ENCODE data around the gene GABRB3. TPM values are rescaled to one million over a fixed set of nuclear protein-coding genes. Genes with fewer than 3 reads are reported as not detected.

Gene GABRB3
- 8.8 and 11.1 TPM in 2 replicates for total RNA-seq (ENCODE audit: low replicate concordance)

DNA sequence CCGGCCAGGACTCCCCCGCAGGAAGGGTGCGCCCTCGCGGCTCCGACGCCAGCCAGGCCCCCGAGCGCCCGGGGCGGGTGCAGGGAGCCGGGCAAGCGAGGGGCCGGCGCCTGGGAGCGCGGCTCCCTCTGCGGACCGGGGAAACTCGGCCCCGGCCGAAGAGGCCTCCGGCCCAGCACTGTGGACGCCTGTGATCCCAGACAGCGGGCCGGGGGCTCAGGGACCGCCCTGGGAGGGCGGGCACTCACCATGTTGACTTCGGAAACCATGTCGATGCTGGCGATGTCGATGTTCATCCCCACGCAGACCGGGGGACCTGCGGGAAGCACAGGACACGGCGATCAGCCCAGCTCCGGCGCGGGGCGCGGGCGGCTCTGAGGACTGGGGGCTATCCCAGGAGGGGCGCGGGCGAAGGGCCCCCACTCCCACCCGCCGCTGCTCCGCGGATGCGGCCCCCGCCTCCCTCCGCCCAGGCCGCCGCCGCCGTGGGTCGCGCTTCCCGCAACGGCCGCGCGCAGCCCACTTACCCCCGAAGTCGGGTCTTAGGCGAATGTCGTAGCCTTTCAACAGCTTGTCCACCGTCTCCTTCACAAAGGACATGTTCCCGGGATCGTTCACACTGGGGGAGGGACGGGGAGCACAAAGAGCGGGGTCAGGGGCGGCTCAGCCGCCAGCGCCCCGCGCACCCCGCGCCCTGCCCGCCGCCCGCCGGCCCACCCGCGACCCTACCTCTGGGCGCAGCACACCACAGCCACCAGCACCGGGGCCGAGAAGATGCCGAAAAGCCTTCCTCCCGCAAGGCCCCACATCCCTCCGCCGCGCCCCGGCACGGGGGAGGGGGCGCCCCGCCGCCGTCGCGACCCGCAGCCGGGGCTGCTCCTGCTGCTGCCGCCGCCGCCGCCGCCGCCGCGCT lies at the start of gene GABRB3:
Gene GABRB3 (minus strand): TSS at position 913 of the 913 bp plus-strand sequence.
- Mint-ChIP-seq H3K27me3 (ENCODE audit: insufficient read depth, low read depth) (peaks cover 9% of the 10 kb centered on the region), H3K4me3 (peak within 1 kb of the TSS; percentile 92), H3K4me1 (peaks cover 23% of the 10 kb centered on the region), H3K9me3 (no peaks in the 10 kb centered on the region), H3K36me3 (no peaks in the 10 kb centered on the region), H3K27ac (no peak within 1 kb of the TSS)
- H3K4me1 ChIP-seq: peaks cover 35% of the 10 kb centered on the region
- H3K36me3 ChIP-seq: no peaks in the 10 kb centered on the region
- peaks cover 17% of the 10 kb centered on the region for H3K79me2 ChIP-seq (ENCODE audit: low read depth)
- H2AFZ ChIP-seq (replicated peaks): peak within 1 kb of the TSS; percentile 79
- H3K27ac ChIP-seq: no peak within 1 kb of the TSS
- no peak for TF ChIP-seq EZH2 (IDR thresholded peaks at IDR 0.05)
- no peak for TF ChIP-seq EZH2phosphoT487 (IDR thresholded peaks at IDR 0.05)
- TF ChIP-seq, protein P1, sequence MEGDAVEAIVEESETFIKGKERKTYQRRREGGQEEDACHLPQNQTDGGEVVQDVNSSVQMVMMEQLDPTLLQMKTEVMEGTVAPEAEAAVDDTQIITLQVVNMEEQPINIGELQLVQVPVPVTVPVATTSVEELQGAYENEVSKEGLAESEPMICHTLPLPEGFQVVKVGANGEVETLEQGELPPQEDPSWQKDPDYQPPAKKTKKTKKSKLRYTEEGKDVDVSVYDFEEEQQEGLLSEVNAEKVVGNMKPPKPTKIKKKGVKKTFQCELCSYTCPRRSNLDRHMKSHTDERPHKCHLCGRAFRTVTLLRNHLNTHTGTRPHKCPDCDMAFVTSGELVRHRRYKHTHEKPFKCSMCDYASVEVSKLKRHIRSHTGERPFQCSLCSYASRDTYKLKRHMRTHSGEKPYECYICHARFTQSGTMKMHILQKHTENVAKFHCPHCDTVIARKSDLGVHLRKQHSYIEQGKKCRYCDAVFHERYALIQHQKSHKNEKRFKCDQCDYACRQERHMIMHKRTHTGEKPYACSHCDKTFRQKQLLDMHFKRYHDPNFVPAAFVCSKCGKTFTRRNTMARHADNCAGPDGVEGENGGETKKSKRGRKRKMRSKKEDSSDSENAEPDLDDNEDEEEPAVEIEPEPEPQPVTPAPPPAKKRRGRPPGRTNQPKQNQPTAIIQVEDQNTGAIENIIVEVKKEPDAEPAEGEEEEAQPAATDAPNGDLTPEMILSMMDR (IDR thresholded peaks at IDR 0.05): no peak
- H3K9me3 ChIP-seq (ENCODE audit: low read depth): no peaks in the 10 kb centered on the region
- peaks cover 11% of the 10 kb centered on the region for H3K27me3 ChIP-seq
- peak within 1 kb of the TSS; percentile 79 for H3K4me3 ChIP-seq
- no peak within 1 kb of the TSS for H3K9ac ChIP-seq
- H3K4me2 ChIP-seq: peak within 1 kb of the TSS; percentile 89
- peaks cover 6% of the 10 kb centered on the region for H4K20me1 ChIP-seq (ENCODE audit: low read depth)
- peaks cover 35% of the 10 kb centered on the region for H3F3A ChIP-seq (ENCODE audit: low read depth)
- peak; percentile 34 for DNase-seq (ENCODE audit: low spot score)

DNA sequence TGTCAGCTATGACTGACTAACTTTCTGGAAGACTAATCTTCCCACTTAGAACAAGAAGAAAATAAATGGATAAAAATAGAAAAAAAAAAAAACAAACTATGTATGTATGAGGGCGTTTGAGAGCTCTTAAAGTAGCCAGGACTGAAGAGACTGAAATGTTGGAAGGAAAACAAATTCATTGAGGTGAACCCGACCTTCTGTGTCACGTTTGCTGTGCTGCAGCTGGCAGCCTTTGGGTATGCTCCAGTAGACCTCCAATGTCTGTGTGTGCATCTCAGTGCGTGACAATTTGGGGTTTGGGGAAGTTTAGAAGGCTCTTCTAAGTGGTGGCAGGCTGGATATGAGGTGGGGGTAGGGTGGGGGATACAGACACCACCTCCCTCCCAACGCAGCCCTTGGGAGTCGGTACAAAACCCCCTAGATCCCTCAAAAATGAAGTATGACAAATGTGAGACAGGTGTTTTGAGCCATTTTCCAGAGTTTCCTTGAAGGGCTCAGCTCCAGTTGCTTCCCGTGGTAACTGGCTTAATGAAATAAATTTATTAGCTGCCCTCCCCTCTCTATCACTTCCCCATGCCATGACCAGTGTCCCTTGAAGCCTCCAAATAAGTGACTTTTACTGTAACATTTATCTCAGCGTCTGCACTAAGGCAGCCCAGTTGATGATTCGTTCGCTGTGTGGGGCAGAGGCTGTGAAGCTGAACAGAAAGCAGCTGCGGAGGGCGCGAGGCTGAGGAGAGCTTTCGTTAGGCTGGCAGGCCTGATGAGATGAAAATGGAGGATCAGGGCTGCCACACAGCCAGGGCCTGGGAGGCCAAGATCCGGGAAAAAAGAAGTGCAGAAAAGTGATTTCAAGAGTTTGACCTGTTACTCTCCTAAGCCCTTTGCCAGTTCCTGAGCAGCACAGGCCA lies 34.9 kb upstream of the GABRB3 start:
- no peak for DNase-seq (ENCODE audit: low spot score)
- Histone ChIP-seq H2AFZ (replicated peaks) (peak overlapping the region; percentile 79), H3K9ac (no peak overlapping the region), H3F3A (ENCODE audit: low read depth) (no peaks in the 10 kb centered on the region), H3K9me3 (ENCODE audit: low read depth) (peaks cover 4% of the 10 kb centered on the region), H3K27me3 (no peaks in the 10 kb centered on the region), H4K20me1 (ENCODE audit: low read depth) (no peaks in the 10 kb centered on the region), H3K79me2 (ENCODE audit: low read depth) (no peaks in the 10 kb centered on the region), H3K4me2 (no peak overlapping the region), H3K4me3 (no peak overlapping the region), H3K4me1 (peaks cover 3% of the 10 kb centered on the region), H3K27ac (no peak overlapping the region), H3K36me3 (no peaks in the 10 kb centered on the region)
- no peak overlapping the region for H3K4me3 Mint-ChIP-seq
- H3K27me3 Mint-ChIP-seq (ENCODE audit: insufficient read depth, low read depth): peaks cover 4% of the 10 kb centered on the region
- TF ChIP-seq EZH2phosphoT487 (IDR thresholded peaks at IDR 0.05) (no peak), EZH2 (IDR thresholded peaks at IDR 0.05) (no peak)
- TF ChIP-seq, protein P1 (IDR thresholded peaks at IDR 0.05): no peak
- no peaks in the 10 kb centered on the region for H3K36me3 Mint-ChIP-seq
- no peak overlapping the region for H3K27ac Mint-ChIP-seq
- peaks cover 6% of the 10 kb centered on the region for H3K4me1 Mint-ChIP-seq
- H3K9me3 Mint-ChIP-seq: peaks cover 10% of the 10 kb centered on the region

DNA sequence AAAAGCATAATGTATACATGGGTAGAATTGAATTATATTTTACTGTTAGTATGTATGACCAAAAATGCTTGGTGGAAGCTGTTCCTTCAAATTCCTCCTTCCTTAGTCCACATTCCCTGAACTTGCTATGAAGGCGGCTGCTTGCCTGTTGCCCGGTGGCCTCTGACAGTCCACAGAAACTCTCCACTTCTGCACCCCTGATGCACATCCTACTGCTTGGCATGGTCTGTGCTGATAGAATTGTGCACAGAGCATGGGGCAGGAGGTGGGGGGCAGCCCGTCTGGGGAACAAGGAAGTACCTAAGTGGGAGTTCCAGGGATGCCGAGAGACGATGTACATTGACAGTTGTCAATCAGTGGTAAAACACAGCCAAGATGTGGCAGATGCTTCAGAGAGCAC lies 33.7 kb upstream of the GABRB3 start:
- no peaks in the 10 kb centered on the region for H3K36me3 Mint-ChIP-seq
- H3K4me3 ChIP-seq: no peak overlapping the region
- peaks cover 3% of the 10 kb centered on the region for H3K9me3 ChIP-seq (ENCODE audit: low read depth)
- no peak overlapping the region for H3K4me2 ChIP-seq
- no peak overlapping the region for H3K27ac Mint-ChIP-seq
- H3K4me1 ChIP-seq: peaks cover 3% of the 10 kb centered on the region
- DNase-seq (ENCODE audit: low spot score): no peak
- H3K79me2 ChIP-seq (ENCODE audit: low read depth): no peaks in the 10 kb centered on the region
- no peak overlapping the region for H3K27ac ChIP-seq
- H3K4me1 Mint-ChIP-seq: peaks cover 6% of the 10 kb centered on the region
- H3K27me3 ChIP-seq: no peaks in the 10 kb centered on the region
- peaks cover 5% of the 10 kb centered on the region for H3K9me3 Mint-ChIP-seq
- no peak overlapping the region for H3K9ac ChIP-seq
- no peaks in the 10 kb centered on the region for H3F3A ChIP-seq (ENCODE audit: low read depth)
- no peaks in the 10 kb centered on the region for H3K27me3 Mint-ChIP-seq (ENCODE audit: insufficient read depth, low read depth)
- TF ChIP-seq, protein P1 (IDR thresholded peaks at IDR 0.05): no peak
- TF ChIP-seq EZH2 (IDR thresholded peaks at IDR 0.05) (no peak), EZH2phosphoT487 (IDR thresholded peaks at IDR 0.05) (no peak)
- H3K36me3 ChIP-seq: no peaks in the 10 kb centered on the region
- H2AFZ ChIP-seq (replicated peaks): no peak overlapping the region
- no peak overlapping the region for H3K4me3 Mint-ChIP-seq
- H4K20me1 ChIP-seq (ENCODE audit: low read depth): no peaks in the 10 kb centered on the region

Measured in neural progenitor cell (in vitro differentiated cells).